ENCODE results near the gene VAPB.
"Not testable (repeated sequence)": the region's sequence is repeated elsewhere in the genome, so short reads cannot be mapped to it uniquely, and the experiment has no call there.

DNA sequence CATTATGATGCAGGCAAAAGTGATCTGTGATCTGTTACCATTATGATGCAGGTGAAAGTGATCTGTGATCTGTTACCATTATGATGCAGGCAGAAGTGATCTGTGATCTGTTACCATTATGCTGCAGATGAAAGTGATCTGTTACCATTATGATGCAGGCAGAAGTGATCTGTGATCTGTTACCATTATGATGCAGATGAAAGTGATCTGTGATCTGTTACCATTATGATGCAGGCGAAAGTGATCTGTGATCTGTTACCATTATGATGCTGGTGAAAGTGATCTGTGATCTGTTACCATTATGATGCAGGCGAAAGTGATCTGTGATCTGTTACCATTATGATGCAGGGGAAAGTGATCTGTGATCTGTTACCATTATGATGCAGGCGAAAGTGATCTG is 38.5 kb downstream of the VAPB start:
- TF ChIP-seq, protein P1, sequence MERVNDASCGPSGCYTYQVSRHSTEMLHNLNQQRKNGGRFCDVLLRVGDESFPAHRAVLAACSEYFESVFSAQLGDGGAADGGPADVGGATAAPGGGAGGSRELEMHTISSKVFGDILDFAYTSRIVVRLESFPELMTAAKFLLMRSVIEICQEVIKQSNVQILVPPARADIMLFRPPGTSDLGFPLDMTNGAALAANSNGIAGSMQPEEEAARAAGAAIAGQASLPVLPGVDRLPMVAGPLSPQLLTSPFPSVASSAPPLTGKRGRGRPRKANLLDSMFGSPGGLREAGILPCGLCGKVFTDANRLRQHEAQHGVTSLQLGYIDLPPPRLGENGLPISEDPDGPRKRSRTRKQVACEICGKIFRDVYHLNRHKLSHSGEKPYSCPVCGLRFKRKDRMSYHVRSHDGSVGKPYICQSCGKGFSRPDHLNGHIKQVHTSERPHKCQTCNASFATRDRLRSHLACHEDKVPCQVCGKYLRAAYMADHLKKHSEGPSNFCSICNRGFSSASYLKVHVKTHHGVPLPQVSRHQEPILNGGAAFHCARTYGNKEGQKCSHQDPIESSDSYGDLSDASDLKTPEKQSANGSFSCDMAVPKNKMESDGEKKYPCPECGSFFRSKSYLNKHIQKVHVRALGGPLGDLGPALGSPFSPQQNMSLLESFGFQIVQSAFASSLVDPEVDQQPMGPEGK (CRISPR knock-in tag; IDR thresholded peaks at IDR 0.05; ENCODE audit: borderline replicate concordance) = not testable (repeated sequence)
- not testable (repeated sequence) for TF ChIP-seq GLIS3 (CRISPR knock-in tag; IDR thresholded peaks at IDR 0.05); ZFP3 (CRISPR knock-in tag; IDR thresholded peaks at IDR 0.05); TOX (CRISPR knock-in tag; IDR thresholded peaks at IDR 0.05; ENCODE audit: borderline replicate concordance); ZNF70 (CRISPR knock-in tag; IDR thresholded peaks at IDR 0.05); ESRRG (CRISPR knock-in tag; IDR thresholded peaks at IDR 0.05); ISL1 (CRISPR knock-in tag; IDR thresholded peaks at IDR 0.05); ZFP30 (CRISPR knock-in tag; IDR thresholded peaks at IDR 0.05); SNAI2 (CRISPR knock-in tag; IDR thresholded peaks at IDR 0.05); ZC3H10 (CRISPR knock-in tag; IDR thresholded peaks at IDR 0.05); RARB (CRISPR knock-in tag; IDR thresholded peaks at IDR 0.05)
- TF ChIP-seq, protein P2, sequence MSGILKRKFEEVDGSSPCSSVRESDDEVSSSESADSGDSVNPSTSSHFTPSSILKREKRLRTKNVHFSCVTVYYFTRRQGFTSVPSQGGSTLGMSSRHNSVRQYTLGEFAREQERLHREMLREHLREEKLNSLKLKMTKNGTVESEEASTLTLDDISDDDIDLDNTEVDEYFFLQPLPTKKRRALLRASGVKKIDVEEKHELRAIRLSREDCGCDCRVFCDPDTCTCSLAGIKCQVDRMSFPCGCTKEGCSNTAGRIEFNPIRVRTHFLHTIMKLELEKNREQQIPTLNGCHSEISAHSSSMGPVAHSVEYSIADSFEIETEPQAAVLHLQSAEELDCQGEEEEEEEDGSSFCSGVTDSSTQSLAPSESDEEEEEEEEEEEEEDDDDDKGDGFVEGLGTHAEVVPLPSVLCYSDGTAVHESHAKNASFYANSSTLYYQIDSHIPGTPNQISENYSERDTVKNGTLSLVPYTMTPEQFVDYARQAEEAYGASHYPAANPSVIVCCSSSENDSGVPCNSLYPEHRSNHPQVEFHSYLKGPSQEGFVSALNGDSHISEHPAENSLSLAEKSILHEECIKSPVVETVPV (CRISPR knock-in tag; IDR thresholded peaks at IDR 0.05) = not testable (repeated sequence)
- TF ChIP-seq, protein P3, sequence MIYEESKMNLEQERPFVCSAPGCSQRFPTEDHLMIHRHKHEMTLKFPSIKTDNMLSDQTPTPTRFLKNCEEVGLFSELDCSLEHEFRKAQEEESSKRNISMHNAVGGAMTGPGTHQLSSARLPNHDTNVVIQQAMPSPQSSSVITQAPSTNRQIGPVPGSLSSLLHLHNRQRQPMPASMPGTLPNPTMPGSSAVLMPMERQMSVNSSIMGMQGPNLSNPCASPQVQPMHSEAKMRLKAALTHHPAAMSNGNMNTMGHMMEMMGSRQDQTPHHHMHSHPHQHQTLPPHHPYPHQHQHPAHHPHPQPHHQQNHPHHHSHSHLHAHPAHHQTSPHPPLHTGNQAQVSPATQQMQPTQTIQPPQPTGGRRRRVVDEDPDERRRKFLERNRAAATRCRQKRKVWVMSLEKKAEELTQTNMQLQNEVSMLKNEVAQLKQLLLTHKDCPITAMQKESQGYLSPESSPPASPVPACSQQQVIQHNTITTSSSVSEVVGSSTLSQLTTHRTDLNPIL (CRISPR knock-in tag; IDR thresholded peaks at IDR 0.05; ENCODE audit: low read depth) = not testable (repeated sequence)
